Calu3 (cell line): ENCODE results near the gene LETM1. TPM values are rescaled to one million over a fixed set of nuclear protein-coding genes. Genes with fewer than 3 reads are reported as not detected.

Experiments used
- BruUV-seq: library from RNA; stranded (reverse); fragments of 400-500 nt; replicated peaks from 2 replicates; lab custom pipeline; 2021; lab: Mats Ljungman, UMichigan
- CTCF ChIA-PET: fragments of 300-600 bp; sonication (Branson Sonifier 250); formaldehyde crosslinking; loops from one replicate; lab custom pipeline; 2022; ENCODE audit warnings: antibody characterized with exemption; lab: Charles Lee
- DNase-seq: peaks from one replicate; pipeline ENCODE4 v3.0.0; 2022
- H3K27ac Mint-ChIP-seq: one replicate; pipeline ENCODE4 v1.8.0; 2022; ENCODE audit warnings: mixed read lengths; ENCODE audit not compliant: unreplicated experiment
- H3K27me3 Mint-ChIP-seq: one replicate; pipeline ENCODE4 v1.8.0; 2022; ENCODE audit warnings: mixed read lengths; ENCODE audit not compliant: unreplicated experiment
- H3K36me3 Mint-ChIP-seq: one replicate; pipeline ENCODE4 v1.8.0; 2022; ENCODE audit warnings: mild to moderate bottlenecking, moderate library complexity, mixed read lengths; ENCODE audit not compliant: insufficient read depth, unreplicated experiment
- H3K4me1 Mint-ChIP-seq: one replicate; pipeline ENCODE4 v1.8.0; 2022; ENCODE audit warnings: mild to moderate bottlenecking, low read depth, mixed read lengths; ENCODE audit not compliant: unreplicated experiment
- H3K4me3 Mint-ChIP-seq: one replicate; pipeline ENCODE4 v1.8.0; 2022; ENCODE audit warnings: mild to moderate bottlenecking, low read depth, moderate library complexity, mixed read lengths; ENCODE audit not compliant: unreplicated experiment
- H3K9me3 Mint-ChIP-seq: one replicate; pipeline ENCODE4 v1.8.0; 2022; ENCODE audit warnings: low read depth, mixed read lengths; ENCODE audit not compliant: unreplicated experiment
- intact Hi-C: fragments of 100-400 bp; cut with micrococcal nuclease; formaldehyde crosslinking; loops from one replicate; pipeline ENCODE4 v1.10.0; 2022; ENCODE audit not compliant: unreplicated experiment
- total RNA-seq: library from RNA; stranded (reverse); gene quantifications from 2 replicates; pipeline ENCODE4 v1.2.3, GENCODE V29; 2022
- TF ChIP-seq, protein P1 (sequence below): fragments of 200-600 bp; IDR thresholded peaks from one replicate; pipeline ENCODE4 v1.8.0; 2022; ENCODE audit warnings: antibody characterized with exemption; ENCODE audit not compliant: unreplicated experiment

The LETM1 gene
- total RNA-seq, 1 experiment from 2014 or later, result 47.2 TPM

DNA sequence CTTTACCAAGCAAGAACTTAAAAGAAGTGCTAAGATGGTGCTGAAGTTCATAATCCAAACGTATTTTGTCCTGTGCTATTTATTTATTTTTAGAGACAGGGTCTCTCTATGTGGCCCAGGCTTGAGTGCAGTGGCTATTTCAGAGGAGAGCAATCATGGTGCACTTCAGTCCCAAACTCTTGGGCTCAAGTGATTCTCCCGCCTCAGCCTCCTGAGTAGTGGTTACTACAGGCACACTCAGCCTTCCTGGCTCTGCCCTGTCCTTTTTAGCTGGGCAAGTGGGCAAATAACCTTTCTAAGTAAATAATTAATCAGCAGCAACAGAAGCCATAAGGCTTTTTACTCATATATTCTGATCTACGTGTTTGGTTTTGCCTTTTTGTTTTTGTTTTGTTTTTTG, 17.8 kb upstream of the LETM1 start:
- Mint-ChIP-seq H3K4me1 (peaks cover 32% of the 10 kb centered on the region), H3K4me3 (peak overlapping the region; percentile 93), H3K27ac (no peak overlapping the region), H3K27me3 (no peaks in the 10 kb centered on the region), H3K9me3 (no peaks in the 10 kb centered on the region), H3K36me3 (peaks cover 16% of the 10 kb centered on the region)
- CTCF ChIA-PET, result interaction anchor here (1.0 kb wide), 1 partner anchor 9 kb away, joined by 7 read pairs; no protein-coding TSS in a partner anchor
- intact Hi-C loops, result no loop called here
- BruUV-seq, result no TSS peak
- no peak for DNase-seq
- TF ChIP-seq, protein P1, sequence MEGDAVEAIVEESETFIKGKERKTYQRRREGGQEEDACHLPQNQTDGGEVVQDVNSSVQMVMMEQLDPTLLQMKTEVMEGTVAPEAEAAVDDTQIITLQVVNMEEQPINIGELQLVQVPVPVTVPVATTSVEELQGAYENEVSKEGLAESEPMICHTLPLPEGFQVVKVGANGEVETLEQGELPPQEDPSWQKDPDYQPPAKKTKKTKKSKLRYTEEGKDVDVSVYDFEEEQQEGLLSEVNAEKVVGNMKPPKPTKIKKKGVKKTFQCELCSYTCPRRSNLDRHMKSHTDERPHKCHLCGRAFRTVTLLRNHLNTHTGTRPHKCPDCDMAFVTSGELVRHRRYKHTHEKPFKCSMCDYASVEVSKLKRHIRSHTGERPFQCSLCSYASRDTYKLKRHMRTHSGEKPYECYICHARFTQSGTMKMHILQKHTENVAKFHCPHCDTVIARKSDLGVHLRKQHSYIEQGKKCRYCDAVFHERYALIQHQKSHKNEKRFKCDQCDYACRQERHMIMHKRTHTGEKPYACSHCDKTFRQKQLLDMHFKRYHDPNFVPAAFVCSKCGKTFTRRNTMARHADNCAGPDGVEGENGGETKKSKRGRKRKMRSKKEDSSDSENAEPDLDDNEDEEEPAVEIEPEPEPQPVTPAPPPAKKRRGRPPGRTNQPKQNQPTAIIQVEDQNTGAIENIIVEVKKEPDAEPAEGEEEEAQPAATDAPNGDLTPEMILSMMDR, result no peak

DNA sequence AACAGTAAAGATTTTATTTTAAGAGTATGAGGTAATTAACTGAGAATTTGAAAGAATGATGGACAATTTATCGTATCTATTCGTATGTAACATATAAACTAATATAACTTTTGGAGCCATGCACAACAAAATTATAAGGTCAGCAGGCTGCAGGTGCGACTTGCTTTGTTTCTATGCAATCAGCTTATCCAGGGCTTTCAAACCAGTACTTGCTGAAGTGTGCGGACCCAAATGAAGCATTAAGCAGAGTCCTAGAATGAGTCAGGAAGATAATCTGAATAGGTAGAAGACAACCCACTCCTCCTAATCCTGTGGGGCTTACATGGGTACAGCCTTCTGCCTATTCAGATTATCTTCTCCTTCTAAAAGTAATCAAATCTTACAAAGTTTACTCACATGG, 17.3 kb upstream of the LETM1 start:
- CTCF ChIA-PET, result interaction anchor here (1.0 kb wide), 1 partner anchor 10 kb away, joined by 7 read pairs; no protein-coding TSS in a partner anchor

DNA sequence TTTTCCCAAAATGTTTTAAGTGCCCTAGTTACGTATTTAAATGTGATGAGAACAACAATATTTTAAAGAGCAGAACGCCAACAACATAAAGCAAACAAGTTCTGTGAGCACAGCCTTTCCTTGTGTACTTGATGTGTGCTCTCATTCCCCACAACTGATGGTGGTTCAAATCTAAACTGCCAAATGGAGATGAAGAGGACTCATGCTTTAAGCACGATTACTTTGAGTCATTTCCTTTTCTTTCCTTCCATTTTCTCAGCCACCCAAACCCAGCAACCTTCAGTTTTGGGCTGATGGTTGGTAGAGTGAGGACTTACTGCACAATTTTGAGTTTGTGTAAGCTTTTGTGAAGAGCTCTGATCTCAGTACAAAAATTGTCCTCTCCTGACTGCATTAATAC, 16.9 kb upstream of the LETM1 start:
- Mint-ChIP-seq H3K9me3 (no peaks in the 10 kb centered on the region), H3K4me3 (peak overlapping the region; percentile 93), H3K36me3 (peaks cover 16% of the 10 kb centered on the region), H3K4me1 (peaks cover 25% of the 10 kb centered on the region), H3K27me3 (no peaks in the 10 kb centered on the region), H3K27ac (no peak overlapping the region)
- CTCF ChIA-PET, result interaction anchor here (1.0 kb wide), 1 partner anchor 10 kb away, joined by 7 read pairs; no protein-coding TSS in a partner anchor
- intact Hi-C loops, result no loop called here
- TF ChIP-seq, protein P1, result no peak
- no peak for DNase-seq
- TSS peak; percentile 57 for BruUV-seq

More for the DNA sequence above, 17.3 kb upstream of the LETM1 start:
- peak overlapping the region; percentile 93 for H3K4me3 Mint-ChIP-seq
- no TSS peak for BruUV-seq
- H3K27ac Mint-ChIP-seq, result no peak overlapping the region
- H3K36me3 Mint-ChIP-seq, result peaks cover 16% of the 10 kb centered on the region
- peaks cover 27% of the 10 kb centered on the region for H3K4me1 Mint-ChIP-seq
- TF ChIP-seq, protein P1, result no peak
- no peaks in the 10 kb centered on the region for H3K9me3 Mint-ChIP-seq
- DNase-seq, result no peak
- H3K27me3 Mint-ChIP-seq, result no peaks in the 10 kb centered on the region
- intact Hi-C loops, result no loop called here

DNA sequence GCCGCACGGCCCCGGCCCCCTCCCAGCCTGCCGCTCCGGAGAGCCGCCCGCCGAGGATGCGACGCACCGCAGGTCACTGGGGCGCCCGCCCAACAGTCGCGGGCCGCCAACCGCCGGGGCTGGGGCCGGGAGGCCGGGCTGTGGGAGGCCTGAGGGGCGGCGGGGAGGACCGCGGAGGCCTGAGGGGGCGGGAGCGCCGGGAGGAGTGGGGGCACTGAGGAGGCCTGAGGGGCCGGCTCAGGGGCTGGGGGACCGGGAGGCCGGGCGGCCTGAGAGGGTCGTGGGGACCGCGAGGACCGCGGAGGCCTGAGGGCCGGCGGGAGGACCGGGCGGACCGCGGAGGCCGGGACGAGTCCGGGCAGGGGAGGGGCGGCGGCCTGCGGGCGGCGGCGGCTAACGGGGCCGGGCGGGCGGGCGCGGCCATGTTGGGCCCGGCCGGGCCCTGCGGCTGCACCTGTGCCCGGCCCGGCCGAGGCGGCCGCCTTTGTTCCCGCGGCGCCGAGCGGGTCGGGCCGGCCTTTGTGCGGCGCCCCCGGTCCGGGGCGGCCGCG, 15.6 kb upstream of the LETM1 start:
- no TSS peak for BruUV-seq
- peaks cover 18% of the 10 kb centered on the region for H3K4me1 Mint-ChIP-seq
- CTCF ChIA-PET, result no interaction called here
- intact Hi-C loops, result no loop called here
- DNase-seq, result peak; percentile 34
- peaks cover 16% of the 10 kb centered on the region for H3K36me3 Mint-ChIP-seq
- peak overlapping the region; percentile 93 for H3K4me3 Mint-ChIP-seq
- TF ChIP-seq, protein P1, result no peak
- H3K27ac Mint-ChIP-seq, result no peak overlapping the region
- no peaks in the 10 kb centered on the region for H3K9me3 Mint-ChIP-seq
- no peaks in the 10 kb centered on the region for H3K27me3 Mint-ChIP-seq
